AG04450 (cell line): ENCODE measurements around the gene SNCA. TPM values are rescaled to one million over a fixed set of nuclear protein-coding genes. Genes with fewer than 3 reads are reported as not detected.

Experiments
- CTCF ChIA-PET: fragments of 300-600, 350-600 bp; formaldehyde crosslinking; extraction: SDS; loops from one replicate; lab custom pipeline; 2022; ENCODE audit warnings: antibody characterized with exemption, inconsistent platforms; lab: Charles Lee
- POLR2A ChIA-PET: fragments of 350-600 bp; formaldehyde crosslinking; extraction: SDS; loops from one replicate; lab custom pipeline; 2021; ENCODE audit warnings: antibody characterized with exemption, inconsistent platforms; lab: Yijun Ruan, JAX
- DNase-seq: peaks from one replicate; pipeline ENCODE4 v3.0.0-alpha.2; 2011; ENCODE audit warnings: low read depth, low spot score
- H3K27ac ChIP-seq: one replicate; pipeline ENCODE4 v1.5.1; 2012; ENCODE audit warnings: low read depth, low read length, control low read depth
- H3K27me3 ChIP-seq: one replicate; pipeline ENCODE4 v1.6.0; 2012; ENCODE audit warnings: low read length; ENCODE audit not compliant: control insufficient read depth, insufficient read depth
- H3K4me3 ChIP-seq: 2 replicates; pipeline ENCODE4 v1.5.1; 2011; ENCODE audit warnings: mild to moderate bottlenecking, low read depth, low read length, control low read depth
- H3K9me3 ChIP-seq: 2 replicates; pipeline ENCODE4 v1.5.1; 2012; ENCODE audit warnings: low read length; ENCODE audit not compliant: control insufficient read depth, insufficient read depth
- polyA plus RNA-seq: library from polyadenylated mRNA; depleted of rRNA; stranded (reverse); fragments of >200 nt; gene quantifications from 2 replicates; pipeline ENCODE4 v1.2.3, GENCODE V29; 2011
- TF ChIP-seq, protein P1 (sequence below): IDR thresholded peaks from 2 replicates; pipeline ENCODE4 v1.5.1; 2011; ENCODE audit warnings: low read depth, low read length, control low read depth, inconsistent platforms

SNCA gene
- polyA plus RNA-seq, 1 experiment = 2.9 TPM

GRCh38 chr4:89733946-89734345, 103.0 kb downstream of the SNCA start:
- no peaks in the 10 kb centered on the region for H3K9me3 ChIP-seq
- H3K27me3 ChIP-seq = no peaks in the 10 kb centered on the region
- H3K27ac ChIP-seq = no peak overlapping the region
- ChIA-PET CTCF (interaction anchor here (0.7 kb wide), 1 partner anchor 25 kb away, joined by 3 read pairs; no protein-coding TSS in a partner anchor), POLR2A (no interaction called here)
- no peak for DNase-seq
- TF ChIP-seq, protein P1, sequence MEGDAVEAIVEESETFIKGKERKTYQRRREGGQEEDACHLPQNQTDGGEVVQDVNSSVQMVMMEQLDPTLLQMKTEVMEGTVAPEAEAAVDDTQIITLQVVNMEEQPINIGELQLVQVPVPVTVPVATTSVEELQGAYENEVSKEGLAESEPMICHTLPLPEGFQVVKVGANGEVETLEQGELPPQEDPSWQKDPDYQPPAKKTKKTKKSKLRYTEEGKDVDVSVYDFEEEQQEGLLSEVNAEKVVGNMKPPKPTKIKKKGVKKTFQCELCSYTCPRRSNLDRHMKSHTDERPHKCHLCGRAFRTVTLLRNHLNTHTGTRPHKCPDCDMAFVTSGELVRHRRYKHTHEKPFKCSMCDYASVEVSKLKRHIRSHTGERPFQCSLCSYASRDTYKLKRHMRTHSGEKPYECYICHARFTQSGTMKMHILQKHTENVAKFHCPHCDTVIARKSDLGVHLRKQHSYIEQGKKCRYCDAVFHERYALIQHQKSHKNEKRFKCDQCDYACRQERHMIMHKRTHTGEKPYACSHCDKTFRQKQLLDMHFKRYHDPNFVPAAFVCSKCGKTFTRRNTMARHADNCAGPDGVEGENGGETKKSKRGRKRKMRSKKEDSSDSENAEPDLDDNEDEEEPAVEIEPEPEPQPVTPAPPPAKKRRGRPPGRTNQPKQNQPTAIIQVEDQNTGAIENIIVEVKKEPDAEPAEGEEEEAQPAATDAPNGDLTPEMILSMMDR = no peak
- no peak overlapping the region for H3K4me3 ChIP-seq

DNA sequence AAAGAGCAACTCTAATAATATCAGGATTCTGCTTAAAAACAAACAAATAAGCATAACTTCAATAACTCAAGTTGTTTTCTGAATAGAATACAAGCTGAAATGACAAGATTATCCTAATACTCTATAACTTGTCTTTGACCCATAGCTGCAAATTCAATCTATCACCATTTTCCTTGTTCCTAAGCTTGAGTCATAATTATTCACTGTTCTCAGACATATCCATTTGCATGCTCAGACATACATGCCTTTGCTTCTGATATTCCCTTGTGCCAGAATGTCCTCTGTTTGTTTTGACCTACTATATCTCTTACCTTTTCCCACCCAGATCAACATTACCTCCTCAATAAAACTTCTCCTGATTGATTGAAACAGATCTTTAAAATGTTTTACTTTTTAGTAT, 109.7 kb downstream of the SNCA start:
- CTCF ChIA-PET = no interaction called here
- Histone ChIP-seq H3K27me3 (no peaks in the 10 kb centered on the region), H3K4me3 (no peak overlapping the region), H3K27ac (no peak overlapping the region), H3K9me3 (no peaks in the 10 kb centered on the region)
- no peak for DNase-seq
- POLR2A ChIA-PET = no interaction called here
- TF ChIP-seq, protein P1 = no peak

DNA sequence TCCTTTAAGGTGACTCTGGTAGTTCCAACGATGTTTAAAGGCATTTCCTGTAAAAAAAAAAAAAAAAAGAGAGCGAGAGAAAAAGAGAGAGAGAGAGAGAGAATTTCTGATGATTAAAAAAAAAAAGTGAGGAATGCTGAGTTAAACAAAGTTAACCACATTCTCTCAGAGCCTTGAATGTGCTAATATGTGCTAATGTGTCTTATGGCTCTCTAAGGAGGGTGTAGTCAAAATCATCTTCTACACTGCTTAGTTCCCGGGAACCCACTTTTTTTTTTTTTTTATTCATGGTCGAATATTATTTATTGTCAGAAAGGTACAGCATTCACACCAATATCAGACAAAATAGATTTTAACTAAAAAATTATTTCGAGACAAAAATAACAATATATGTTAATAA, 111.7 kb downstream of the SNCA start:
- Histone ChIP-seq H3K27me3 (no peaks in the 10 kb centered on the region), H3K27ac (no peak overlapping the region), H3K4me3 (no peak overlapping the region), H3K9me3 (no peaks in the 10 kb centered on the region)
- CTCF ChIA-PET = no interaction called here
- TF ChIP-seq, protein P1 = no peak
- DNase-seq = no peak
- POLR2A ChIA-PET = no interaction called here

- H3K27me3 ChIP-seq = no peaks in the 10 kb centered on the region
- TF ChIP-seq, protein P1 = no peak
- H3K4me3 ChIP-seq = no peak overlapping the region
- DNase-seq = peak; percentile 48
- H3K27ac ChIP-seq = no peak overlapping the region
- POLR2A ChIA-PET = no interaction called here
- H3K9me3 ChIP-seq = no peaks in the 10 kb centered on the region
- CTCF ChIA-PET = no interaction called here
Measured at GRCh38 chr4:89724716-89725115, 112.2 kb downstream of the SNCA start.

DNA sequence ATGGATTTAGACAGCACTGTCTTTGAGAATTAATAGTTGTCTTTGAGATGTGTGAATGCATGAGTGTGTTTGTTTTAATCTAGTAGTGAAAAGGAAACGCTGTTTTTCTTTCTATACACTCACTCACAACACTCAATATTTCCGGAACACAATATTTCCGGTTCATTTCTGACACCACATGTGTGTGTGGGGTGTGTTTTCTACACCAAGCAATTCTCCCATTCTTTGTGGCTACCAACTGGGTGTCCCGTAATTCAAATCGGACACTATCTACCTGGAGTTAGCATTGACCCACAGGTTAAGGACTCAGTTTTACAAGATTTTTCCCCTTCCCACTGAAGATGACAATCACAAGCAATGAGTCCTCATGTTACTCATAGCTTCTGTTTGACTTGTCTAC, 113.9 kb downstream of the SNCA start:
- POLR2A ChIA-PET = no interaction called here
- TF ChIP-seq, protein P1 = no peak
- Histone ChIP-seq H3K27me3 (no peaks in the 10 kb centered on the region), H3K27ac (no peak overlapping the region), H3K4me3 (no peak overlapping the region), H3K9me3 (no peaks in the 10 kb centered on the region)
- CTCF ChIA-PET = interaction anchor here (1.0 to 1.2 kb wide), 2 partner anchors 11 to 146 kb away, joined by 3 to 4 read pairs; no protein-coding TSS in a partner anchor
- no peak for DNase-seq
